Activated B cell treated with CpG ODN at 0.5 μM for 24 hours (primary cell): ENCODE data around the gene ARID2. TPM values are rescaled to one million over a fixed set of nuclear protein-coding genes. Genes with fewer than 3 reads are reported as not detected.

Source experiments
- ATAC-seq: fragments of 200-7000 bp; cut with Tn5 transposase; one replicate; pipeline ENCODE4 v1.10.0; 2021; ENCODE audit warnings: low read depth, mild to moderate bottlenecking, moderate library complexity
- CTCF ChIA-PET: fragments of 350-600 bp; sonication (Branson Sonifier 250); formaldehyde crosslinking; loops from one replicate; lab custom pipeline; 2021; ENCODE audit warnings: antibody characterized with exemption; lab: Charles Lee
- POLR2A ChIA-PET: fragments of 350-600 bp; sonication (Branson Sonifier 250); formaldehyde crosslinking; loops from one replicate; lab custom pipeline; 2021; ENCODE audit warnings: antibody characterized with exemption; lab: Charles Lee
- DNase-seq: peaks from one replicate; pipeline ENCODE4 v3.0.0; 2022
- H3K27ac Mint-ChIP-seq: one replicate; pipeline ENCODE4 v1.8.0; 2020; ENCODE audit warnings: mixed read lengths
- H3K27me3 Mint-ChIP-seq: one replicate; pipeline ENCODE4 v1.8.0; 2021; ENCODE audit warnings: mixed read lengths
- H3K36me3 Mint-ChIP-seq: one replicate; pipeline ENCODE4 v1.8.0; 2021; ENCODE audit warnings: low read depth, mixed read lengths
- H3K4me1 Mint-ChIP-seq: one replicate; pipeline ENCODE4 v1.8.0; 2021; ENCODE audit warnings: mixed read lengths
- H3K4me3 Mint-ChIP-seq: one replicate; pipeline ENCODE4 v1.8.0; 2020; ENCODE audit warnings: mild to moderate bottlenecking, mixed read lengths
- H3K9me3 Mint-ChIP-seq: one replicate; pipeline ENCODE4 v1.8.0; 2020; ENCODE audit warnings: mixed read lengths
- intact Hi-C: fragments of 100-400 bp; cut with micrococcal nuclease; formaldehyde crosslinking; loops from one replicate; pipeline ENCODE4 v1.15.1; 2024
- total RNA-seq: library from RNA; stranded (reverse); gene quantifications from 2 replicates; pipeline ENCODE4 v1.2.3, GENCODE V29; 2022
- TF ChIP-seq, protein P1 (sequence below): fragments of 200-600 bp; IDR thresholded peaks from one replicate; pipeline ENCODE4 v1.8.0; 2022; ENCODE audit warnings: antibody characterized with exemption, mild to moderate bottlenecking

The ARID2 gene
- total RNA-seq, 1 donor from 2014 or later, result 48.7 TPM

GRCh38 chr12:45831590-45831989, 102.1 kb downstream of the ARID2 start:
- Mint-ChIP-seq H3K9me3 (peaks cover 10% of the 10 kb centered on the region), H3K27me3 (no peaks in the 10 kb centered on the region), H3K4me1 (peaks cover 10% of the 10 kb centered on the region), H3K27ac (no peak overlapping the region), H3K36me3 (peaks cover 59% of the 10 kb centered on the region), H3K4me3 (no peak overlapping the region)
- ATAC-seq (no peak), DNase-seq (no peak)
- ChIA-PET POLR2A (interaction anchor here (0.7 kb wide), 1 partner anchor 48 kb away, joined by 3 read pairs; no protein-coding TSS in a partner anchor), CTCF (interaction anchor here (0.6 kb wide), 1 partner anchor 25 kb away, joined by 3 read pairs; no protein-coding TSS in a partner anchor)
- intact Hi-C loops, result no loop called here
- TF ChIP-seq, protein P1, sequence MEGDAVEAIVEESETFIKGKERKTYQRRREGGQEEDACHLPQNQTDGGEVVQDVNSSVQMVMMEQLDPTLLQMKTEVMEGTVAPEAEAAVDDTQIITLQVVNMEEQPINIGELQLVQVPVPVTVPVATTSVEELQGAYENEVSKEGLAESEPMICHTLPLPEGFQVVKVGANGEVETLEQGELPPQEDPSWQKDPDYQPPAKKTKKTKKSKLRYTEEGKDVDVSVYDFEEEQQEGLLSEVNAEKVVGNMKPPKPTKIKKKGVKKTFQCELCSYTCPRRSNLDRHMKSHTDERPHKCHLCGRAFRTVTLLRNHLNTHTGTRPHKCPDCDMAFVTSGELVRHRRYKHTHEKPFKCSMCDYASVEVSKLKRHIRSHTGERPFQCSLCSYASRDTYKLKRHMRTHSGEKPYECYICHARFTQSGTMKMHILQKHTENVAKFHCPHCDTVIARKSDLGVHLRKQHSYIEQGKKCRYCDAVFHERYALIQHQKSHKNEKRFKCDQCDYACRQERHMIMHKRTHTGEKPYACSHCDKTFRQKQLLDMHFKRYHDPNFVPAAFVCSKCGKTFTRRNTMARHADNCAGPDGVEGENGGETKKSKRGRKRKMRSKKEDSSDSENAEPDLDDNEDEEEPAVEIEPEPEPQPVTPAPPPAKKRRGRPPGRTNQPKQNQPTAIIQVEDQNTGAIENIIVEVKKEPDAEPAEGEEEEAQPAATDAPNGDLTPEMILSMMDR, result no peak

GRCh38 chr12:45833401-45833800, 103.9 kb downstream of the ARID2 start:
- DNase-seq (no peak), ATAC-seq (no peak)
- Mint-ChIP-seq H3K36me3 (peaks cover 58% of the 10 kb centered on the region), H3K4me1 (peaks cover 2% of the 10 kb centered on the region), H3K4me3 (no peak overlapping the region), H3K9me3 (peaks cover 10% of the 10 kb centered on the region), H3K27me3 (no peaks in the 10 kb centered on the region), H3K27ac (no peak overlapping the region)
- POLR2A ChIA-PET, result no interaction called here
- intact Hi-C loops, result no loop called here
- TF ChIP-seq, protein P1, result no peak
- CTCF ChIA-PET, result no interaction called here

GRCh38 chr12:45834809-45835208, 105.3 kb downstream of the ARID2 start:
- Mint-ChIP-seq H3K27ac (no peak overlapping the region), H3K4me1 (peaks cover 2% of the 10 kb centered on the region), H3K36me3 (peaks cover 66% of the 10 kb centered on the region), H3K9me3 (peaks cover 10% of the 10 kb centered on the region), H3K4me3 (no peak overlapping the region), H3K27me3 (no peaks in the 10 kb centered on the region)
- CTCF ChIA-PET, result no interaction called here
- intact Hi-C loops, result no loop called here
- POLR2A ChIA-PET, result no interaction called here
- TF ChIP-seq, protein P1, result no peak
- no peak for ATAC-seq
- no peak for DNase-seq

DNA sequence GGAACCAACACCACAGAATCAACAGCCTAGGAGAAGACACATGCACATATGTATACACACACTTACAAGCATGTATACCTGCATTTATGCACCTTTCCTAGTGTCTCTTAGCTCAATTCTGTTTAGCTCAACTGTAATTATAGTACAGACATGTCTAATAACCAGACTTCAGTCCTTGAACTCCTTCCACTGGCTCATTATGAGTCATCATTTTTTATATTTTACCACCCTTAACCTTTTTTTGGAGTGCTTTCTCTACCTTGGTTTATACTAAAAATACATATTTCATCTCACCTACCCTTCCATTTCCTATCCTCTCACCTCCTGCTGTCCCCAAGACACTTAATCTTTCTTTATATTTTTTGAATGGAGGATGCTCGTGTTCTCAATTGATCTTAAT, 110.4 kb downstream of the ARID2 start:
- Mint-ChIP-seq H3K27ac (no peak overlapping the region), H3K36me3 (peaks cover 61% of the 10 kb centered on the region), H3K4me3 (no peak overlapping the region), H3K9me3 (peaks cover under 1% of the 10 kb centered on the region), H3K27me3 (no peaks in the 10 kb centered on the region), H3K4me1 (no peaks in the 10 kb centered on the region)
- TF ChIP-seq, protein P1, result no peak
- DNase-seq (no peak), ATAC-seq (no peak)
- ChIA-PET CTCF (no interaction called here), POLR2A (no interaction called here)
- intact Hi-C loops, result no loop called here

- ChIA-PET CTCF (no interaction called here), POLR2A (no interaction called here)
- H3K27ac Mint-ChIP-seq, result no peak overlapping the region
- ATAC-seq (no peak), DNase-seq (no peak)
- TF ChIP-seq, protein P1, result no peak
- H3K9me3 Mint-ChIP-seq, result no peaks in the 10 kb centered on the region
- peaks cover 71% of the 10 kb centered on the region for H3K36me3 Mint-ChIP-seq
- H3K4me1 Mint-ChIP-seq, result no peaks in the 10 kb centered on the region
- H3K27me3 Mint-ChIP-seq, result no peaks in the 10 kb centered on the region
- intact Hi-C loops, result no loop called here
- H3K4me3 Mint-ChIP-seq, result no peak overlapping the region
Observed at GRCh38 chr12:45849289-45849688, 119.8 kb downstream of the ARID2 start.
